T-helper 2 cell treated with Interferon-gamma antibody and Interleukin-4, amounts not matched to agents 5 μg/mL and 100 μg/mL, for 36 hours (primary cell): ENCODE results near the gene FAH.

Experiments used
- DNase-seq: peaks from one replicate; pipeline ENCODE4 v3.0.0; 2021; ENCODE audit warnings: low spot score
- H3K27ac Mint-ChIP-seq: one replicate; pipeline ENCODE4 v1.8.0; 2021; ENCODE audit warnings: mild to moderate bottlenecking, mixed read lengths
- H3K27me3 Mint-ChIP-seq: one replicate; pipeline ENCODE4 v1.8.0; 2021; ENCODE audit warnings: low read depth, mixed read lengths
- H3K36me3 Mint-ChIP-seq: one replicate; pipeline ENCODE4 v1.8.0; 2021; ENCODE audit warnings: low read depth, mixed read lengths
- H3K4me1 Mint-ChIP-seq: one replicate; pipeline ENCODE4 v1.8.0; 2021; ENCODE audit warnings: low read depth, mixed read lengths
- H3K4me3 Mint-ChIP-seq: one replicate; pipeline ENCODE4 v1.8.0; 2022; ENCODE audit warnings: mild to moderate bottlenecking, moderate library complexity, mixed read lengths
- H3K9me3 Mint-ChIP-seq: one replicate; pipeline ENCODE4 v1.8.0; 2021; ENCODE audit warnings: mixed read lengths

The FAH gene

DNA sequence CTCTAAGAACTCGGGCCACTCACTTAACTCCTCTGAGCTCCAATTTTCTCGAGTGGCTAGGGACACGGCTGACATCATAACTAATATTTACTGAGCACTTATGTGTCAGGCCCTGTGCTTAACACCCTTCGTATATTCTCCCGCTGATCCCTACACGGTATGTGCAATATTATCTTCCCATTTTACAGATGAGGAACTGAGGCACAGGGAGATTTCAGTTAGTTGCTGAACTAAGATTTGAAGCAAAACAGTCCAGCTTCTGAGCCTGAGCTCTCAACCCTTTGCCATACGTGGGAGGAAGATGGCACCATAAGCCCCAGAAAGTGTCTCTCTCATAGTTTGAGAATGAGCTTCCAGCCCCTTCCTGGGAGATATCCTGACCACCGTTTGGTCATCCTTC, 19.6 kb downstream of the FAH start:
- no peak overlapping the region for H3K27ac Mint-ChIP-seq

GRCh38 chr15:80173022-80173759, 20.4 kb downstream of the FAH start:
- H3K27ac Mint-ChIP-seq = no peak overlapping the region
- H3K9me3 Mint-ChIP-seq = no peaks in the 10 kb centered on the region
- no peaks in the 10 kb centered on the region for H3K27me3 Mint-ChIP-seq
- no peaks in the 10 kb centered on the region for H3K4me1 Mint-ChIP-seq
- H3K4me3 Mint-ChIP-seq = no peak overlapping the region
- peaks cover 20% of the 10 kb centered on the region for H3K36me3 Mint-ChIP-seq
- DNase-seq = peak; percentile 55

More for the DNA sequence above, 19.6 kb downstream of the FAH start:
- peaks cover 22% of the 10 kb centered on the region for H3K36me3 Mint-ChIP-seq
- H3K4me1 Mint-ChIP-seq = no peaks in the 10 kb centered on the region
- H3K27me3 Mint-ChIP-seq = no peaks in the 10 kb centered on the region
- no peak for DNase-seq
- H3K4me3 Mint-ChIP-seq = no peak overlapping the region
- no peaks in the 10 kb centered on the region for H3K9me3 Mint-ChIP-seq

GRCh38 chr15:80174017-80174746, 21.4 kb downstream of the FAH start:
- no peak overlapping the region for H3K27ac Mint-ChIP-seq
- no peak for DNase-seq
- peaks cover 19% of the 10 kb centered on the region for H3K36me3 Mint-ChIP-seq
- H3K27me3 Mint-ChIP-seq = no peaks in the 10 kb centered on the region
- no peak overlapping the region for H3K4me3 Mint-ChIP-seq
- no peaks in the 10 kb centered on the region for H3K4me1 Mint-ChIP-seq
- no peaks in the 10 kb centered on the region for H3K9me3 Mint-ChIP-seq

DNA sequence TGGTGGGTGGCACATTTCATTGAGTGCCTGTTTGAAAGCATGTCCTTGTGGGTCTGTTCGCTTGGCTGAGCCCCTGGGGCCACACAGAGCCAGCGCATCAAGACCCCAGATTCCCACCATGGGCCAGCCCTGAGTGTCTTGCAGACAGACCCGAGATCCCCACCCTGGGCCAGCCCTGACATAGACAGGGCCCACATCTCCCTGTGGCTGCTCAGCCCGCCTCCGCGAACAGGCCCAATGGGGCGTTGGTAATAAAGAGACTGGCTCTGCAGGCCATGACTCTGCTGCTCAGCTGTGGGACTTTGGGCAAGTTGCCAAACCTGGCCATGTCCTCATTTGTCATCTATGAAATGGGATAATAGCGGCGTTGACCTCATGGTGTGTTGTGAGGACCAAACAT, 22.6 kb downstream of the FAH start:
- Mint-ChIP-seq H3K9me3 (no peaks in the 10 kb centered on the region), H3K4me3 (no peak overlapping the region), H3K4me1 (no peaks in the 10 kb centered on the region), H3K27ac (no peak overlapping the region), H3K27me3 (no peaks in the 10 kb centered on the region), H3K36me3 (peaks cover 17% of the 10 kb centered on the region)
- DNase-seq = no peak

DNA sequence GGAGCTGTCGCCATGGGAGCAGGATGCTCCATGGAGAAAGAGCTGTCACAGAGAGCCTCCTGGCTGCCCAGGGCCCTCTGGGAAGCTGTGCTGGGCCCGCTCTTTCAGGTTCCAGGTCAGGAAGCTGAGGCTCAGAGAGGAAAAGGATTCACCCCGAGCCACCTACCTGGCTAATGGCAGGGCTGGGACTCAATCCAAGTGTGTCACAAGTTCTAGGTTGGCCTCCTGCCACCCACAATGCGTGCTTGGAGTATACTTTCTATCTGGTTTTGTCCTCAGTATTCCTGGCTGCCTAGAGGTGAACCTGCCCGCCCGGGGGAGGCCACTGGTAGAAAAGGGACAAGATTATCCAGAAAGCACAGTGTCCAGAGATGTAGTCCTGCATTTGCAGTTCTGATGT, 23.6 kb downstream of the FAH start:
- Mint-ChIP-seq H3K27ac (peak overlapping the region; percentile 64), H3K9me3 (no peaks in the 10 kb centered on the region)

DNA sequence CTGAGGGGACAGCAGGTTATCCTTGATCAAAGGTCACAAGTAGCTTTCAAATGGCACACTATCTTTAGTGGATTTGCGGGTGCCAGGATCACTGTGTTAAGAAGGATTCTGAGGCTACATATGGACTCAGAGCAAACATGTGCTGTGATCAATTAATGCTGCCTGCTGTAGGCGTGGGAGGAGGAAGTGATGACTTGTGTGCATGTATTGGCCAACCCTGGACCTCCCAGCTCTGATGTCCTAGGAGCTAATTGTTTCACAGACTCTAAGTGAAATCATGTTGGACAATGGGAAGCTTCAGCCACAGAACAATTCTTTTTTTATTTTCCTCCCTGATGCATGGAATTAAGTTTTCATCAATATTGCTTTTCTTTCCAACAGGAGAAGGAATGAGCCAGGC, 24.4 kb downstream of the FAH start:
- peaks cover 14% of the 10 kb centered on the region for H3K36me3 Mint-ChIP-seq
- no peaks in the 10 kb centered on the region for H3K27me3 Mint-ChIP-seq
- no peak for DNase-seq
- no peaks in the 10 kb centered on the region for H3K4me1 Mint-ChIP-seq
- no peaks in the 10 kb centered on the region for H3K9me3 Mint-ChIP-seq
- no peak overlapping the region for H3K27ac Mint-ChIP-seq
- no peak overlapping the region for H3K4me3 Mint-ChIP-seq

More for the DNA sequence above, 23.6 kb downstream of the FAH start:
- Mint-ChIP-seq H3K27me3 (no peaks in the 10 kb centered on the region), H3K4me1 (no peaks in the 10 kb centered on the region), H3K4me3 (no peak overlapping the region), H3K36me3 (peaks cover 13% of the 10 kb centered on the region)
- DNase-seq = no peak

- no peaks in the 10 kb centered on the region for H3K9me3 Mint-ChIP-seq
- no peaks in the 10 kb centered on the region for H3K4me1 Mint-ChIP-seq
- peaks cover 19% of the 10 kb centered on the region for H3K36me3 Mint-ChIP-seq
- H3K27ac Mint-ChIP-seq = peak overlapping the region; percentile 37
- no peak overlapping the region for H3K4me3 Mint-ChIP-seq
- DNase-seq = no peak
- H3K27me3 Mint-ChIP-seq = no peaks in the 10 kb centered on the region
These were observed 26.4 kb downstream of the FAH start for GRCh38 chr15:80179025-80179759.

- Mint-ChIP-seq H3K4me1 (no peaks in the 10 kb centered on the region), H3K27me3 (no peaks in the 10 kb centered on the region), H3K36me3 (peaks cover 22% of the 10 kb centered on the region), H3K4me3 (no peak overlapping the region), H3K27ac (peak overlapping the region; percentile 37), H3K9me3 (no peaks in the 10 kb centered on the region)
- DNase-seq = no peak
These were observed 27.1 kb downstream of the FAH start for GRCh38 chr15:80179935-80180334.

DNA sequence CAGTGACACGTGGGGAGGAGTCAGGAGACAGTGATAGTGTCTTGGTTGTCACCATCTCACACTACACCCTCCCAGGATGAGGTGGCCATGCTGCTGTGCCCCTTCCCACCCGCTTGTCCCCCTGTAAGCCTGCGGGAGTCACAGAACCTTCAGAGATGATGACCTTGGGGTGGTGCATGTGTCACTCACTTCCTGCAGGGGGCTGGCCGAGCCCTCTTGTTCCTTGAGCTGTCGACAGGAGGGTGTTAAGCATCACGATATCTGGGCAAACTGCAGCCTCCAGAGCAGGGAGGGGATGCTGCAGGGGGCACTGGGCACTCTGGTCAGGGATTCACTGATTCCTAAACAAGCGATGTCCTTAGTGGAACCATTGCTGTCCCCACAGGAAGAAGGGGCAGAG, 27.7 kb downstream of the FAH start:
- no peak overlapping the region for H3K27ac Mint-ChIP-seq
- no peaks in the 10 kb centered on the region for H3K27me3 Mint-ChIP-seq
- H3K4me1 Mint-ChIP-seq = no peaks in the 10 kb centered on the region
- DNase-seq = no peak
- H3K4me3 Mint-ChIP-seq = no peak overlapping the region
- H3K9me3 Mint-ChIP-seq = no peaks in the 10 kb centered on the region
- peaks cover 26% of the 10 kb centered on the region for H3K36me3 Mint-ChIP-seq

- Mint-ChIP-seq H3K9me3 (no peaks in the 10 kb centered on the region), H3K27me3 (no peaks in the 10 kb centered on the region), H3K27ac (no peak overlapping the region), H3K4me1 (no peaks in the 10 kb centered on the region), H3K4me3 (no peak overlapping the region), H3K36me3 (peaks cover 25% of the 10 kb centered on the region)
- DNase-seq = no peak
These were observed 28.2 kb downstream of the FAH start for GRCh38 chr15:80180986-80181385.

- Mint-ChIP-seq H3K4me1 (no peaks in the 10 kb centered on the region), H3K27ac (no peak overlapping the region), H3K4me3 (no peak overlapping the region), H3K9me3 (no peaks in the 10 kb centered on the region), H3K27me3 (no peaks in the 10 kb centered on the region), H3K36me3 (peaks cover 33% of the 10 kb centered on the region)
- DNase-seq = no peak
These were observed 29.9 kb downstream of the FAH start for GRCh38 chr15:80182611-80183261.

DNA sequence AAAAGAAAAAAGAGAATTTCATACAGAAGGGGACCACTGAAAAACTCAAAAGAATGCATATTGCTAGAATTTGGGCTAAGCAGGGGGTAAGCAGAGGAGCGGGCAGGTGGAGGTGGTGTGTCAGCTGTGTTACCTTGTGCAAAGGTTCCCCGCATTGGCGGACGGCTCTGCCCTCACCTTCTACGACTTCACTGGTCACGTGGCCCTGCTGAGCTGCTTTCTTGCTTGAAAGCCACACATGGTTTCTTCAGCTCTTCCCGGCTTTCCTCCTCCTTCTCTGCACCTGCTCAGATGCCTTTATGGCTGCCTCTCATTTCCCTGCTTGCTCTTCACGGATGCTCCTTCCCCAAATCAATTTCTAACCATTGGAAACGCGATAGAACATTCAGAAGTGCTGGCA, 30.5 kb downstream of the FAH start:
- no peak overlapping the region for H3K27ac Mint-ChIP-seq
- no peak overlapping the region for H3K4me3 Mint-ChIP-seq
- H3K27me3 Mint-ChIP-seq = no peaks in the 10 kb centered on the region
- no peaks in the 10 kb centered on the region for H3K9me3 Mint-ChIP-seq
- H3K36me3 Mint-ChIP-seq = peaks cover 33% of the 10 kb centered on the region
- H3K4me1 Mint-ChIP-seq = no peaks in the 10 kb centered on the region
- DNase-seq = no peak

DNA sequence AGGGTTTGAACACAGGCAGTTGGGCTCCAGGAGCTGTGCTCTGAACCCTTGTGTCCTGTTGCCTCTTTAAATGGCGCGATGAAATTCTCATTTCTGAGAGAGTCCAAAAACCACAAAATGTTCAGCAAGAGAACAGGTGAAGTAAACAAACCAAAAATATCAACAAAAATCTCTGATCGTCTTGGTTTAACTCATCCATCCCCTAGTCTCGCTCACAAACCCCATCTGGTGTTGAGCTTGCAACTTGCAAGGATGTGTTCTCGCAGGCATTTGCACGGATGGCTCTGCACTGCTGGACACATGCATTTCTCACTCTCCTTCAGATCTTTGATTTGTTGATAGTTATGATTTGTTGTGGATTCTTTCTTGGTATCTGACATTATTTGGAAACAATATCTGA, 31.1 kb downstream of the FAH start:
- H3K27ac Mint-ChIP-seq = no peak overlapping the region
- no peak for DNase-seq

DNA sequence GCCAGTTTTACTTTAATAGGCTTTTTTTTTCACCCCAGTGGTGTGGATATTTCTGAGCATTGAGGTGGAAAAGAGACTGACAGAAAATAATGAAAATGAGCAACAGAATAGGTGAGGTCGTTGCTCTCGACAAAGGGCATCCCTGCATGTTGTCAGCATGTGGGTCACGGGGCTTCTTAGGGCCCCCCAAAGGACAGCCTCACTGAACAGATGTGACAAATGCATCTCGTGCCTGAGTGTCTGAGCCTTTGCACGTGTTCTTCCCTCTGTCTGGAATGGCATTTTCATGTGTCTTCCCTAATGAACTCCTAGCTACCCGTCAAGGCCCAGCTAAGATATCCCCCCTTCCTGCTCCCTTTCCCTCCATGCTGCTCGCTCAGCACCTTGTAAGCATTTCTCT, 31.8 kb downstream of the FAH start:
- no peak overlapping the region for H3K4me3 Mint-ChIP-seq
- peaks cover 33% of the 10 kb centered on the region for H3K36me3 Mint-ChIP-seq
- H3K4me1 Mint-ChIP-seq = no peaks in the 10 kb centered on the region
- no peak overlapping the region for H3K27ac Mint-ChIP-seq
- no peaks in the 10 kb centered on the region for H3K27me3 Mint-ChIP-seq
- H3K9me3 Mint-ChIP-seq = no peaks in the 10 kb centered on the region
- DNase-seq = no peak

More for the DNA sequence above, 31.1 kb downstream of the FAH start:
- H3K4me1 Mint-ChIP-seq = no peaks in the 10 kb centered on the region
- peaks cover 34% of the 10 kb centered on the region for H3K36me3 Mint-ChIP-seq
- H3K9me3 Mint-ChIP-seq = no peaks in the 10 kb centered on the region
- H3K27me3 Mint-ChIP-seq = no peaks in the 10 kb centered on the region
- no peak overlapping the region for H3K4me3 Mint-ChIP-seq
